MG63 (cell line): ENCODE measurements around the gene RCBTB2. TPM values are rescaled to one million over a fixed set of nuclear protein-coding genes. Genes with fewer than 3 reads are reported as not detected.

Experiments
- DNase-seq: peaks from one replicate; pipeline ENCODE4 v3.0.0-alpha.2; 2020
- H3K27me3 ChIP-seq: fragments of 250-450 bp; sonication (Bioruptor Pico); 2 replicates; pipeline ENCODE4 v1.5.1; 2020; ENCODE audit warnings: mild to moderate bottlenecking, moderate library complexity
- H3K36me3 ChIP-seq: fragments of 250-450 bp; sonication (Bioruptor Pico); 2 replicates; pipeline ENCODE4 v1.5.1; 2020; ENCODE audit warnings: mild to moderate bottlenecking, moderate library complexity
- H3K4me3 ChIP-seq: fragments of 250-450 bp; sonication (Bioruptor Pico); 2 replicates; pipeline ENCODE4 v1.5.1; 2020; ENCODE audit warnings: mild to moderate bottlenecking, moderate library complexity
- H3K9me3 ChIP-seq: fragments of 250-450 bp; sonication (Bioruptor Pico); 2 replicates; pipeline ENCODE4 v1.5.1; 2020; ENCODE audit warnings: mild to moderate bottlenecking, moderate library complexity
- total RNA-seq: library from RNA; depleted of rRNA; stranded (reverse); fragments of >200 nt; shearing (Covaris generic); gene quantifications from 2 replicates; pipeline ENCODE4 v1.2.3, GENCODE V29; 2014; ENCODE audit warnings: low replicate concordance; rRNA removed

RCBTB2 gene
- total RNA-seq, 1 experiment from 2014 or later, result 3.0 TPM

DNA sequence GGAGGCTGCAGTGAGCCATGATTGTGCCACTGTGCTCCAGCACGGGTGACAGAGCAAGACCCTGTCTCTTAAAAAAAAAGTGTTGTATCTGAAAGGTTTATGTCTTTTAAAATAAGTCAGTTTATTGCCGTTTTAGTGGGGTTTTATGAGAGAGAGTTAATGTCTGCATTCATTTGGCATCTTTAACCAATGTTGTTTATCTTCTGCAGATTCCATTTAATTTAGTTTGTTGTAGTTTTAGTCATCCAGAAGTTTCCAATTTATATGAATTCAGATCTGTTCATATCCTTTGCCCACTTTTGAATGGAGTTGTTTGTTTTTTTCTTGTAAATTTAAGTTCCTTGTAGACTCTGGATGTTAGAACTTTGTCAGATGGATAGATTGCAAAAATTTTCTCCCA lies 83.2 kb downstream of the RCBTB2 start:
- H3K9me3 ChIP-seq, result peaks cover 16% of the 10 kb centered on the region
- H3K4me3 ChIP-seq, result no peak overlapping the region
- H3K36me3 ChIP-seq, result peaks cover 14% of the 10 kb centered on the region
- no peaks in the 10 kb centered on the region for H3K27me3 ChIP-seq
- DNase-seq, result no peak

DNA sequence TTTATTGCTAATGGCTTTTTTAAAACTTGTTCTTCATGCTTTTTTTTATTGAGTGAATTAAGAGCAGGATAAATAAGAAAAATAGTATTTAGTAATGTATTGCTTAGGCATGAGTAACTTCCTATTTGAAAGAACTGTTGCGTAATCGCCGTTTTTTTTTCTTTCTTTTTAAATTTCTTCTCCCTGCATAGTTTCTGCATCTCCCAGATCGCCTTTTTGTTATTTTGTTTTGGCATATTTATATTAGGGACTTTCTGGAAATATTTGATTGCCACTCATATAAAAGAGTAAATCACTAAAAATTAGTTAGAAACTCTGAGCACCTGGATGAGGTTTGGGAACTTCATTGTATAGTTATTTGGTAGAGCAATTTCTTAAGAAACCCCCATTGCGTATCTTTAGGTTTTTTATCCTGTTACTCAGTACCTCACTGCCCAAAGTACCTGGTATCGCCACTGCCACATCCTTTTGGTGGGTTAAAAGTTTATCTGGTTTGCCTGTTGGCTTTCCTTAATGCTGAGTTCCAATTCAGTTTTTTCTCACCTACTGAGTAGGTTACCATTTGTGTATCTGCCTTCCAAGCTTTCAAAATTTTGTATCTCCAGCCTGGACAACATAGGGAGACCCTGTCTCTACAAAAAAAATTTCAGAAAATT lies 83.8 kb downstream of the RCBTB2 start:
- H3K4me3 ChIP-seq, result no peak overlapping the region
- peaks cover 14% of the 10 kb centered on the region for H3K36me3 ChIP-seq
- no peak for DNase-seq
- H3K27me3 ChIP-seq, result no peaks in the 10 kb centered on the region
- peaks cover 16% of the 10 kb centered on the region for H3K9me3 ChIP-seq

DNA sequence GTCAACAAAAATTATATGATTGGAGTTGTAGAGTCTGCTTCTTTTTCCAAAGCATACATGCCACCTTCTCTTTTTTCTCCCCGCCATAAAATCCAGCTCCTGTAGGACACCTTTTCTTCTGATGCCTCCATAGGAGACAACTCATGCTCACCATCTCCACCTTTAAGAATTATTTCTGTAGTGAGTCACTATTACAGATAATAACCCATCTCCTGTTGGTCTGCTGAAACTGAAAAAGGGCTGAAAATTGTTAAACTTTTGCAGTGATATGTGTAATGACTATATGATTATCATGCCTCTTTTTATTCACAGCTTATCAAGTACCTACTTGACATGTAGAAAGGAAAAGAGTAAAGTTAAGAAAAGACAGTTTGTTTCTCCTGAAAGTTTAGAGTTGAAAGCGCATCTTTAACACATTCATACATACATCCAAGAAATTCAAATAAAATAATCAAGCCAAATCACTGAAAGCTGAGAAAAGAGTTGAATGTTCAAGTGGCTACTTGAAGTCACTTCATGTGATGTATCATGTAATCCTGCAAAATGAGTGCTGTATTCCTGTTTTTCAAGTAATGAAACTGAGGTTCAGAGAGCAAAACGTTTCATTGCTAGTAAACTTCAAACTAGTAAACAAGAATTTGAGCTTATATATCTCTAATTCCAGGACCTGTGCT lies 84.5 kb downstream of the RCBTB2 start:
- DNase-seq, result no peak
- H3K9me3 ChIP-seq, result peaks cover 16% of the 10 kb centered on the region
- H3K4me3 ChIP-seq, result no peak overlapping the region
- H3K36me3 ChIP-seq, result peaks cover 10% of the 10 kb centered on the region
- no peaks in the 10 kb centered on the region for H3K27me3 ChIP-seq

DNA sequence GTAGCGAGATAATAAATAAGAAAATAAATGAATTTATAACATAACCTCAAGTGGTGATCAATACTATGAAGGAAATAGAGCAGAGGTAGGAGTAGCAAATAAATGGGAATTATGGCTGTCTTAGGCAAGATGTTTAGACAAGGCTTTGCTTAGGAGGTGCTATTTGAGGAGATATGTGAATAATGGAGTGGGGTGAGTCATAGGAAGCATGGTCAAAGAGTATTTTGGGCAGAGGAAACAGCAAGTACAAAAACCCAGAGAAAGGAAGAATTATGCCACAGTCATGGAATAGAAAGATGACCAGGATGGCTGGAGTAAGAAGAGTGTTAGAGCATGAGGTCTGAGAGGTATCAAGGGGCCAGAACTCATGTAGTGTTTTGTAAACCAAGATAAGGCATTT lies 86.4 kb downstream of the RCBTB2 start:
- peaks cover 3% of the 10 kb centered on the region for H3K36me3 ChIP-seq
- no peak overlapping the region for H3K4me3 ChIP-seq
- peaks cover 13% of the 10 kb centered on the region for H3K9me3 ChIP-seq
- no peaks in the 10 kb centered on the region for H3K27me3 ChIP-seq
- no peak for DNase-seq

DNA sequence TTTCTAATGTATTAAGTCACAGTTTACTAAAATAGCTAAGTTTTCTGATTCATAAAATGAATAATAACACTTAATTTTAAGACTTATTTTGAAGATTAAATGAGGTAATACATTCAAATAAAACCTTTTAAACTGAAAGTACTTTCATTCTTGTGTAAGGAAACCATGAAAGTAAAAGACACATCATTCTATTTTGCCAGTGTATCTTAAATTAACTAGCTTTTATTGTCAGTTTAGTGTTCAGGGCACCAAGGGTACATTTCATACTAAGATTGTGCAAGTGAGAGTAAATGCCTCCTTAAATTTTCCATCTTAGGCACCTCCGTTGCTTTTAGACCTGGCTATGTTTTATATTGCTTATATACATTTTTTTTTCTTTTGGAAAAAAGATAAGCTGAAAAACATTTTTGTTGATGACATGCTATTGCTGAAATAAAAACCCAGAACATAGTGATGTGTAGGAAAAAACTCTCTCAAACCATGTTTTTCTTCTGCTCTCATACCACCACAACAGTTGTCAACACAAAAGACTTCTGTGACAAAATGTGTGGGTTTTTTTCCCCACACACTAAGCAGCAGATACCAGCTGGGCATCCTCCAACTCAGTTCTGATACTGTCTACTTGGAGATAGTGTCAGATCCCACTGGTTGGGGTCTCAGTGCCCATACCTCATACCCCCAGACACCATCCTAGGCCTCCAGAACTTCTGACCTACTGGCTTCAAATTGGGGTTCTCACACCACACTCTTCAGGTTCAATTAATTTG lies 89.3 kb downstream of the RCBTB2 start:
- no peak for DNase-seq
- H3K36me3 ChIP-seq, result no peaks in the 10 kb centered on the region; the same call in none of the 2 replicates
- no peak overlapping the region for H3K4me3 ChIP-seq
- no peaks in the 10 kb centered on the region for H3K27me3 ChIP-seq
- no peaks in the 10 kb centered on the region for H3K9me3 ChIP-seq

Other genes with a start within 250 kb of the RCBTB2 start
- 27.0 and 32.4 TPM in 2 replicates for gene RB1, start 229.3 kb downstream of the RCBTB2 start, total RNA-seq
- not detected in 2 replicates for gene LPAR6, start 120.0 kb downstream of the RCBTB2 start, total RNA-seq
- gene CYSLTR2, start 120.8 kb upstream of the RCBTB2 start, total RNA-seq, result not detected in 2 replicates